GM12891 (cell line): ENCODE results near the gene DAW1.

Experiments
- DNase-seq: peaks from one replicate; pipeline ENCODE4 v3.0.0; 2011; ENCODE audit warnings: low spot score; ENCODE audit not compliant: insufficient read length
- FAIRE-seq: peaks from 2 replicates; lab custom pipeline; 2011; peaks lifted over from hg19 to GRCh38; lab: Jason Lieb, UNC
- PAX5 ChIP-seq: IDR thresholded peaks from 2 replicates; pipeline ENCODE4 v1.6.1; 2011; ENCODE audit warnings: low read length, moderate library complexity, mild to moderate bottlenecking; ENCODE audit not compliant: insufficient read depth, severe bottlenecking
- POLR2A ChIP-seq: IDR thresholded peaks from 2 replicates; pipeline ENCODE4 v1.6.1; 2011; ENCODE audit warnings: low read depth, low read length, control low read depth
- POLR2AphosphoS5 ChIP-seq: IDR thresholded peaks from 2 replicates; pipeline ENCODE4 v1.6.1; 2011; ENCODE audit warnings: low read depth, low read length, control low read depth
- POU2F2 ChIP-seq: IDR thresholded peaks from 2 replicates; pipeline ENCODE4 v1.6.1; 2011; ENCODE audit warnings: low read depth, mild to moderate bottlenecking, control low read depth, low read length, moderate library complexity
- SPI1 ChIP-seq: IDR thresholded peaks from 2 replicates; pipeline ENCODE4 v1.6.1; 2011; ENCODE audit warnings: low read depth, low read length, control low read depth
- TAF1 ChIP-seq: IDR thresholded peaks from 2 replicates; pipeline ENCODE4 v1.6.1; 2011; ENCODE audit warnings: low read depth, low read length, control low read depth

DAW1 gene

GRCh38 chr2:227881866-227882517 is 10.6 kb downstream of the DAW1 start:
- DNase-seq (no peak), FAIRE-seq (no peak)
- TF ChIP-seq POU2F2 (no peak), TAF1 (no peak), POLR2A (no peak), PAX5 (no peak), POLR2AphosphoS5 (no peak), SPI1 (no peak)

GRCh38 chr2:227884511-227884947 is 13.1 kb downstream of the DAW1 start:
- no peak for TF ChIP-seq PAX5
- FAIRE-seq (peak; percentile 94), DNase-seq (peak; percentile 45)

- DNase-seq = no peak
- TF ChIP-seq POLR2A = no peak
- TF ChIP-seq POU2F2 = no peak
- no peak for TF ChIP-seq PAX5
- TF ChIP-seq TAF1 = no peak
- TF ChIP-seq SPI1 = no peak
- no peak for TF ChIP-seq POLR2AphosphoS5
- no peak for FAIRE-seq
These were observed 14.7 kb downstream of the DAW1 start for GRCh38 chr2:227886149-227886548.

GRCh38 chr2:227888289-227888688 is 16.9 kb downstream of the DAW1 start:
- FAIRE-seq = no peak
- DNase-seq = no peak
- TF ChIP-seq POLR2AphosphoS5 (no peak), POLR2A (no peak), SPI1 (no peak)

GRCh38 chr2:227889336-227889735 is 17.9 kb downstream of the DAW1 start:
- FAIRE-seq = no peak
- DNase-seq = no peak
- TF ChIP-seq POLR2AphosphoS5 = no peak
- no peak for TF ChIP-seq SPI1
- TF ChIP-seq POLR2A = no peak
- TF ChIP-seq POU2F2 = no peak
- no peak for TF ChIP-seq TAF1
- no peak for TF ChIP-seq PAX5

GRCh38 chr2:227890495-227891079 is 19.2 kb downstream of the DAW1 start:
- peak; percentile 52 for FAIRE-seq
- TF ChIP-seq SPI1 (no peak), POLR2AphosphoS5 (no peak), TAF1 (no peak), POLR2A (no peak), PAX5 (no peak), POU2F2 (no peak)
- DNase-seq = no peak

- DNase-seq (no peak), FAIRE-seq (no peak)
- TF ChIP-seq SPI1 (no peak), POU2F2 (no peak), POLR2AphosphoS5 (no peak), TAF1 (no peak), PAX5 (no peak), POLR2A (no peak)
These were observed 20.2 kb downstream of the DAW1 start for GRCh38 chr2:227891673-227892072.

- FAIRE-seq = no peak
- TF ChIP-seq POU2F2 (no peak), POLR2AphosphoS5 (no peak), POLR2A (no peak), TAF1 (no peak), SPI1 (no peak), PAX5 (no peak)
- no peak for DNase-seq
These were observed 31.9 kb downstream of the DAW1 start for GRCh38 chr2:227903381-227903780.

- TF ChIP-seq PAX5 (no peak), SPI1 (no peak), TAF1 (no peak), POLR2A (no peak), POU2F2 (no peak), POLR2AphosphoS5 (no peak)
- DNase-seq = no peak
- no peak for FAIRE-seq
These were observed 35.6 kb downstream of the DAW1 start for GRCh38 chr2:227906991-227907390.

GRCh38 chr2:227908266-227909054 is 37.0 kb downstream of the DAW1 start:
- TF ChIP-seq TAF1 = no peak
- TF ChIP-seq PAX5 = no peak
- no peak for TF ChIP-seq SPI1
- TF ChIP-seq POLR2AphosphoS5 = no peak
- no peak for TF ChIP-seq POLR2A
- TF ChIP-seq POU2F2 = no peak
- FAIRE-seq (no peak), DNase-seq (no peak)
